Sigmoid colon (tissue), 7 donors: ENCODE results near the gene SYNDIG1. TPM values are rescaled to one million over a fixed set of nuclear protein-coding genes. Genes with fewer than 3 reads are reported as not detected.

ENCODE experiments used
- DNase-seq: peaks from one replicate; pipeline ENCODE4 v3.0.0-alpha.2; 2019
- H3K27ac ChIP-seq, 4 donors: fragments of 200-600 bp; sonication (generic); one replicate each; pipeline ENCODE4 v1.5.1; 2016 to 2019; ENCODE audit warnings: mild to moderate bottlenecking in 1 of 4
- H3K27me3 ChIP-seq, 3 donors: fragments of 200-600 bp; sonication (generic); one replicate each; pipeline ENCODE4 v1.5.1; 2019; ENCODE audit warnings: mild to moderate bottlenecking in 1 of 3
- H3K36me3 ChIP-seq, 4 donors: fragments of 200-600 bp; sonication (generic); one replicate each; pipeline ENCODE4 v1.5.1; 2016 to 2019
- H3K4me1 ChIP-seq, 4 donors: fragments of 200-600 bp; sonication (generic); one replicate each; pipeline ENCODE4 v1.5.1; 2017 to 2019
- H3K4me3 ChIP-seq, 4 donors: fragments of 200-600 bp; sonication (generic); one replicate each; pipeline ENCODE4 v1.5.1; 2017 to 2019; ENCODE audit warnings: mild to moderate bottlenecking in 2 of 4, moderate library complexity in 1 of 4
- H3K9me3 ChIP-seq, 4 donors: fragments of 200-600 bp in 3 of 4; sonication (generic) in 3 of 4; one replicate each; pipeline versions ENCODE4 v1.5.1 to v1.6.1; 2013 to 2019
- CTCF ChIP-seq, 4 experiments: fragments of 450-650 bp in 3 of 4; fragments of 200-600 bp in 1 of 4; IDR thresholded peaks; one replicate each; pipeline ENCODE4 v1.5.1; 2016 to 2019; ENCODE audit warnings: antibody characterized with exemption in 4 of 4, mild to moderate bottlenecking in 3 of 4, moderate library complexity in 2 of 4
- EP300 ChIP-seq, 4 donors: sonication (generic); formaldehyde crosslinking; IDR thresholded peaks; one replicate each; pipeline ENCODE4 v1.6.1; 2017; ENCODE audit warnings: antibody characterized with exemption in 4 of 4
- POLR2A ChIP-seq, 2 donors: fragments of 450-650 bp; IDR thresholded peaks; one replicate each; pipeline ENCODE4 v1.6.1; 2016; ENCODE audit warnings: antibody characterized with exemption in 2 of 2, mild to moderate bottlenecking in 2 of 2, moderate library complexity in 2 of 2
- POLR2AphosphoS5 ChIP-seq, 4 donors: sonication (generic); formaldehyde crosslinking; IDR thresholded peaks; one replicate each; pipeline ENCODE4 v1.6.1; 2017; ENCODE audit warnings: antibody characterized with exemption in 4 of 4
- WGBS, 2 donors: extraction: QIAGEN DNeasy Blood & Tissue Kit; methylation state at CpG; one replicate each; pipeline ENCODE4 v1.1.7; 2013; 5-methylcytosine and 5-hydroxymethylcytosine counted together
- intact Hi-C: fragments of 100-400 bp; cut with DNase I; formaldehyde crosslinking; loops from one replicate; pipeline ENCODE4 v1.15.1; 2023
- polyA plus RNA-seq, 3 donors: library from polyadenylated mRNA; stranded (reverse); fragments of 200-250 nt; gene quantifications; one replicate each; pipeline ENCODE4 v1.2.3, GENCODE V29; 2013
- total RNA-seq, 4 donors: library from RNA; depleted of rRNA; stranded (reverse); fragments of >200 nt; gene quantifications; one replicate each; pipeline ENCODE4 v1.1.0, GENCODE V29; 2016
- donor health status: healthy with polysubstance abuse.
- donor health status: Bipolar disorder and iron deficiency.
- donor health status: healthy.

The SYNDIG1 gene
- total and polyA plus RNA-seq, 7 donors = 0.16 to 0.69 (median 0.36) TPM; not detected in 2

GRCh38 chr20:24694157-24694726 is 224.8 kb downstream of the SYNDIG1 start:
- intact Hi-C loops = no loop called here
- WGBS, 2 donors = 60 to 80% methylated on average over 12 of the region's 12 CpGs
- H3K27ac ChIP-seq = peak overlapping the region in 2 of 4 donors; percentile 8 to 10
- no peaks in the 10 kb centered on the region for H3K36me3 ChIP-seq
- no peak for TF ChIP-seq POLR2A (IDR thresholded peaks at IDR 0.05)
- no peak for TF ChIP-seq CTCF (IDR thresholded peaks at IDR 0.05)
- no peak for TF ChIP-seq POLR2AphosphoS5 (IDR thresholded peaks at IDR 0.05)
- no peak for TF ChIP-seq EP300 (IDR thresholded peaks at IDR 0.05)
- H3K4me1 ChIP-seq = peaks cover 0 to 14% (median 7%) of the 10 kb centered on the region in 4 donors
- no peaks in the 10 kb centered on the region for H3K9me3 ChIP-seq
- no peaks in the 10 kb centered on the region for H3K27me3 ChIP-seq
- no peak overlapping the region for H3K4me3 ChIP-seq
- peak; percentile 46 for DNase-seq

GRCh38 chr20:24694727-24695528 is 225.5 kb downstream of the SYNDIG1 start:
- Histone ChIP-seq H3K9me3 (no peaks in the 10 kb centered on the region), H3K27ac (peak overlapping the region in 2 of 4 donors; percentile 8 to 10), H3K4me3 (no peak overlapping the region), H3K4me1 (peaks cover 0 to 14% (median 7%) of the 10 kb centered on the region in 4 donors), H3K36me3 (no peaks in the 10 kb centered on the region), H3K27me3 (no peaks in the 10 kb centered on the region)
- no peak for TF ChIP-seq POLR2A (IDR thresholded peaks at IDR 0.05)
- no peak for TF ChIP-seq EP300 (IDR thresholded peaks at IDR 0.05)
- no peak for TF ChIP-seq POLR2AphosphoS5 (IDR thresholded peaks at IDR 0.05)
- TF ChIP-seq CTCF (IDR thresholded peaks at IDR 0.05) = no peak
- 21 to 58% methylated on average over 14 of the region's 14 CpGs for WGBS, 2 donors
- intact Hi-C loops = no loop called here
- DNase-seq = peak; percentile 53

GRCh38 chr20:24695529-24696225 is 226.2 kb downstream of the SYNDIG1 start:
- 73 to 80% methylated on average over 2 of the region's 2 CpGs for WGBS, 2 donors
- no peak overlapping the region for H3K27ac ChIP-seq
- intact Hi-C loops = no loop called here
- peak; percentile 25 for DNase-seq
- no peak overlapping the region for H3K4me3 ChIP-seq
- no peaks in the 10 kb centered on the region for H3K9me3 ChIP-seq
- no peak for TF ChIP-seq CTCF (IDR thresholded peaks at IDR 0.05)
- H3K27me3 ChIP-seq = no peaks in the 10 kb centered on the region
- peaks cover 0 to 14% (median 7%) of the 10 kb centered on the region in 4 donors for H3K4me1 ChIP-seq
- H3K36me3 ChIP-seq = no peaks in the 10 kb centered on the region

- H3K9me3 ChIP-seq = no peaks in the 10 kb centered on the region
- TF ChIP-seq EP300 (IDR thresholded peaks at IDR 0.05) (no peak), POLR2AphosphoS5 (IDR thresholded peaks at IDR 0.05) (no peak), CTCF (IDR thresholded peaks at IDR 0.05) (no peak), POLR2A (IDR thresholded peaks at IDR 0.05) (no peak)
- no peak overlapping the region for H3K4me3 ChIP-seq
- H3K27ac ChIP-seq = no peak overlapping the region
- intact Hi-C loops = no loop called here
- H3K36me3 ChIP-seq = no peaks in the 10 kb centered on the region
- no peaks in the 10 kb centered on the region for H3K27me3 ChIP-seq
- H3K4me1 ChIP-seq = peaks cover 0 to 14% (median 7%) of the 10 kb centered on the region in 4 donors
- WGBS, 2 donors = 93 to 94% methylated on average over 8 of the region's 8 CpGs
- DNase-seq = peak; percentile 15
These were observed 227.0 kb downstream of the SYNDIG1 start for GRCh38 chr20:24696396-24696795.
